H1 (cell line): ENCODE results near the gene TMEM202. TPM values are rescaled to one million over a fixed set of nuclear protein-coding genes. Genes with fewer than 3 reads are reported as not detected.

Experiments
- CTCF ChIA-PET: fragments of 300-600 bp; sonication (Branson Sonifier 250); formaldehyde crosslinking; loops from one replicate; lab custom pipeline; 2021; ENCODE audit not compliant: partially characterized antibody; lab: Charles Lee
- POLR2A ChIA-PET: fragments of 300-600 bp; sonication (Branson Sonifier 250); formaldehyde crosslinking; loops from one replicate; lab custom pipeline; 2021; ENCODE audit warnings: inconsistent platforms; ENCODE audit not compliant: partially characterized antibody; lab: Charles Lee
- DNase-seq, 2 experiments: peaks; one replicate each; pipeline versions ENCODE4 v3.0.0 to v3.0.0-alpha.2; 2010 to 2022; ENCODE audit warnings: low spot score in 2 of 2, low read depth in 1 of 2, mixed read lengths in 1 of 2
- FAIRE-seq: peaks from 2 replicates; lab custom pipeline; 2011; peaks lifted over from hg19 to GRCh38; lab: Jason Lieb, UNC
- H2AFZ ChIP-seq: 2 replicates; pipeline ENCODE4 v1.8.1; 2012; ENCODE audit warnings: low read length, inconsistent platforms
- H2AK5ac ChIP-seq: 2 replicates; pipeline ENCODE4 v1.6.1; 2013; ENCODE audit warnings: low read depth, low read length
- H2BK120ac ChIP-seq: replicated peaks from 2 replicates; pipeline ENCODE3; 2013; ENCODE audit warnings: low read depth, low read length, inconsistent platforms
- H2BK12ac ChIP-seq: 2 replicates; pipeline ENCODE4 v1.6.1; 2013; ENCODE audit warnings: low read depth, low read length
- H2BK15ac ChIP-seq: 2 replicates; pipeline ENCODE4 v1.6.1; 2013; ENCODE audit warnings: low read length
- H2BK20ac ChIP-seq: 2 replicates; pipeline ENCODE4 v1.6.1; 2013; ENCODE audit warnings: low read length
- H2BK5ac ChIP-seq: 2 replicates; pipeline ENCODE4 v1.6.1; 2013; ENCODE audit warnings: low read depth, low read length
- H3K14ac ChIP-seq: 2 replicates; pipeline ENCODE4 v1.6.1; 2013; ENCODE audit warnings: inconsistent platforms; ENCODE audit not compliant: insufficient read length
- H3K18ac ChIP-seq: 2 replicates; pipeline ENCODE4 v1.6.1; 2013; ENCODE audit warnings: low read length; ENCODE audit errors: extremely low read depth
- H3K23ac ChIP-seq: 2 replicates; pipeline ENCODE4 v1.6.1; 2013; ENCODE audit warnings: inconsistent platforms; ENCODE audit not compliant: insufficient read length
- H3K23me2 ChIP-seq: 2 replicates; pipeline ENCODE4 v1.6.1; 2013; ENCODE audit warnings: low read depth, low read length
- H3K27ac ChIP-seq: 2 replicates; pipeline ENCODE4 v1.6.1; 2011; ENCODE audit warnings: low read depth, low read length, inconsistent platforms
- H3K27me3 ChIP-seq, 4 experiments: replicated peaks in 1 of 4; 1 replicate in 1 of 4; 2 replicates in 3 of 4; pipeline versions ENCODE4 v1.6.1 to v1.8.1; 2011 to 2013; ENCODE audit warnings: low read length in 3 of 4, mild to moderate bottlenecking in 3 of 4, inconsistent platforms in 2 of 4, mixed read lengths in 2 of 4, moderate library complexity in 1 of 4; ENCODE audit not compliant: control insufficient read depth in 3 of 4, insufficient read depth in 3 of 4; ENCODE audit errors: extremely low read depth in 1 of 4
- H3K36me3 ChIP-seq, 4 experiments: 2 replicates each; pipeline versions ENCODE4 v1.6.1 to v1.8.1; 2011 to 2013; ENCODE audit warnings: mild to moderate bottlenecking in 4 of 4, low read length in 3 of 4, moderate library complexity in 2 of 4, control low read depth in 1 of 4, inconsistent platforms in 1 of 4; ENCODE audit not compliant: insufficient read depth in 4 of 4, control insufficient read depth in 2 of 4
- H3K4ac ChIP-seq: replicated peaks from 2 replicates; pipeline ENCODE3; 2013; ENCODE audit warnings: low read length, low read depth, mixed read lengths, inconsistent platforms; ENCODE audit not compliant: insufficient read length
- H3K4me1 ChIP-seq, 4 experiments: replicated peaks in 1 of 4; 1 replicate in 1 of 4; 2 replicates in 3 of 4; pipeline versions ENCODE4 v1.6.1 to v1.8.1; 2011 to 2013; ENCODE audit warnings: low read length in 3 of 4, inconsistent platforms in 2 of 4, mixed read lengths in 1 of 4; ENCODE audit not compliant: insufficient read depth in 4 of 4, control insufficient read depth in 3 of 4
- H3K4me2 ChIP-seq, 2 experiments: 2 replicates each; pipeline versions ENCODE4 v1.6.1 to v1.8.1; 2011 to 2013; ENCODE audit warnings: low read depth in 2 of 2, low read length in 2 of 2, control low read depth in 1 of 2, inconsistent platforms in 1 of 2, mild to moderate bottlenecking in 1 of 2; ENCODE audit not compliant: insufficient read depth in 1 of 2
- H3K4me3 ChIP-seq, 4 experiments: fragments of 200-600, 300-600 bp in 1 of 4; sonication (generic), shearing (Covaris generic), sonication (Bioruptor Twin) in 1 of 4; 2 replicates each; pipeline versions ENCODE4 v1.5.1 to v1.8.1; 2011 to 2016; ENCODE audit warnings: low read length in 4 of 4, low read depth in 3 of 4, control low read depth in 2 of 4, inconsistent platforms in 2 of 4, mild to moderate bottlenecking in 2 of 4, mixed read lengths in 1 of 4, moderate library complexity in 1 of 4; ENCODE audit not compliant: insufficient read depth in 2 of 4; ENCODE audit errors: extremely low read depth in 1 of 4
- H3K56ac ChIP-seq: replicated peaks from 2 replicates; pipeline ENCODE3; 2013; ENCODE audit warnings: low read depth, mild to moderate bottlenecking, mixed read lengths, low read length, inconsistent platforms; ENCODE audit not compliant: insufficient read length
- H3K79me1 ChIP-seq: 2 replicates; pipeline ENCODE4 v1.6.1; 2013; ENCODE audit warnings: low read depth, low read length, control low read depth
- H3K79me2 ChIP-seq, 2 experiments: 2 replicates each; pipeline versions ENCODE4 v1.6.1 to v1.8.1; 2012 to 2013; ENCODE audit warnings: low read length in 2 of 2, mild to moderate bottlenecking in 2 of 2, inconsistent platforms in 1 of 2; ENCODE audit not compliant: insufficient read depth in 2 of 2, control insufficient read depth in 1 of 2
- H3K9ac ChIP-seq, 4 experiments: replicated peaks in 1 of 4; 1 replicate in 1 of 4; 2 replicates in 3 of 4; pipeline versions ENCODE4 v1.6.1 to v1.8.1; 2011 to 2013; ENCODE audit warnings: low read depth in 3 of 4, low read length in 3 of 4, control low read depth in 2 of 4, mild to moderate bottlenecking in 2 of 4, moderate library complexity in 2 of 4, inconsistent platforms in 1 of 4; ENCODE audit errors: extremely low read depth in 1 of 4
- H3K9me3 ChIP-seq, 2 experiments: 2 replicates each; pipeline versions ENCODE4 v1.6.1 to v1.8.1; 2012 to 2013; ENCODE audit warnings: mild to moderate bottlenecking in 2 of 2, moderate library complexity in 2 of 2, control low read depth in 1 of 2, inconsistent platforms in 1 of 2, low read depth in 1 of 2, low read length in 1 of 2, mixed read lengths in 1 of 2; ENCODE audit not compliant: insufficient read depth in 2 of 2
- H4K20me1 ChIP-seq, 2 experiments: replicated peaks in 1 of 2; 2 replicates each; pipeline versions ENCODE3 to v1.8.1; 2011 to 2013; ENCODE audit warnings: inconsistent platforms in 2 of 2, low read length in 2 of 2, mild to moderate bottlenecking in 1 of 2; ENCODE audit not compliant: insufficient read depth in 2 of 2, control insufficient read depth in 1 of 2
- H4K5ac ChIP-seq: 2 replicates; pipeline ENCODE4 v1.6.1; 2013; ENCODE audit warnings: low read length, low read depth, mixed read lengths, inconsistent platforms; ENCODE audit not compliant: insufficient read length
- H4K8ac ChIP-seq: 2 replicates; pipeline ENCODE4 v1.8.0; 2013; ENCODE audit warnings: mild to moderate bottlenecking, moderate library complexity, low read length, inconsistent platforms; ENCODE audit not compliant: insufficient read depth; ENCODE audit errors: extremely low read depth
- H4K91ac ChIP-seq: replicated peaks from 2 replicates; pipeline ENCODE3; 2013; ENCODE audit warnings: low read length, mixed read lengths, inconsistent platforms; ENCODE audit not compliant: insufficient read length
- HDAC6 ChIP-seq: IDR thresholded peaks from one replicate; pipeline ENCODE4 v1.7.1; 2012; ENCODE audit warnings: low read depth, mild to moderate bottlenecking, inconsistent platforms, low read length, moderate library complexity
- WGBS, 2 experiments: shearing (Covaris generic) in 1 of 2; methylation state at CpG; one replicate each; pipeline versions ENCODE4 v1.1.6 to v1.1.7; 2013 to 2015; ENCODE audit warnings: low lambda C conversion rate in 2 of 2, mixed read lengths in 2 of 2, inconsistent platforms in 1 of 2, low coverage in 1 of 2, missing lambda C conversion rate in 1 of 2; ENCODE audit not compliant: insufficient replicate concordance in 2 of 2, insufficient coverage in 1 of 2, insufficient read length in 1 of 2; ENCODE audit errors: extremely low coverage in 1 of 2, missing lambda C conversion rate in 1 of 2; 5-methylcytosine and 5-hydroxymethylcytosine counted together
- polyA plus RNA-seq, 7 experiments: library from polyadenylated mRNA; depleted of rRNA in 3 of 7; stranded (reverse) in 5 of 7; unstranded in 2 of 7; fragments of >200 nt in 5 of 7; fragments of 200-250 nt in 2 of 7; gene quantifications; 1 replicate in 5 of 7; 2 replicates in 1 of 7; 4 replicates in 1 of 7; pipeline versions ENCODE4 v1.2.1 to v1.2.3, GENCODE V29; 2011 to 2013; ENCODE audit warnings: missing spikeins in 2 of 7, mixed read lengths in 2 of 7
- total RNA-seq: library from RNA; stranded (reverse); fragmentation: NEBNext Ultra II Directional; extraction: Animal tissue kit (Norgen Biotek cat#: 25700); gene quantifications from 2 replicates; pipeline ENCODE4 v1.2.1, GENCODE V29; 2021

The TMEM202 gene
- total and polyA plus RNA-seq, 2 of the 8 experiments (the other 6 are each of a cell fraction or from before 2014, with no cell fraction given): not detected

DNA sequence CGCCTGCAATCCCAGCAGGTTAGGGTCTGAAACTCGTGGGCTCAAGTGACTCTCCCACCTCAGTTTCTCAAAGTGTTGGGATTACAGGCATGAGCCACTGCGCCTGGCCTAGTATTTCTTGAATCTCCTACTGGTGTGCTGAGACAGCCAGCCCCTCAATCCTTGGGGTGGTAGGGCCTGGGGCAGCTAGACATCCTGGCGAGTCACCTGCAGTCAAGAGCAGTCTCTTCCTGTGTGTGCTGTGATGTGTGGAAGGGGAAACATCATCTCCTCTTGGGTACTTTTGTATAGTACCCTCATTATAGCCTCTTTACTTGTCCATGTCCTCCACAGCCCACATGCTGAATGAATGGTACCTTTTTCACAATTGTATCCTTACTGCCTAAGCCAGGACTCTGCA lies 17.4 kb upstream of the TMEM202 start:
- ChIA-PET CTCF (no interaction called here), POLR2A (no interaction called here)
- Histone ChIP-seq H3K27me3 (no peaks in the 10 kb centered on the region), H2AK5ac (no peak overlapping the region), H2AFZ (no peak overlapping the region), H3K36me3 (no peaks in the 10 kb centered on the region), H4K91ac (no peak overlapping the region), H3K23me2 (peaks cover 4% of the 10 kb centered on the region; the same call in 1 of the 2 replicates), H2BK120ac (no peak overlapping the region), H3K4me1 (no peaks in the 10 kb centered on the region; a peak in 2 of 7 replicates), H4K5ac (no peak overlapping the region), H3K4me3 (no peak overlapping the region), H3K56ac (no peak overlapping the region), H3K79me1 (no peaks in the 10 kb centered on the region), H3K18ac (no peak overlapping the region), H3K9me3 (no peaks in the 10 kb centered on the region), H2BK12ac (no peak overlapping the region), H3K4me2 (no peak overlapping the region), H3K4ac (no peak overlapping the region), H4K20me1 (no peaks in the 10 kb centered on the region), H3K14ac (no peak overlapping the region), H4K8ac (peak overlapping the region; percentile 76; the same call in 1 of the 2 replicates), H3K9ac (no peak overlapping the region), H2BK5ac (no peak overlapping the region), H3K27ac (no peak overlapping the region), H3K79me2 (no peaks in the 10 kb centered on the region), H2BK20ac (no peak overlapping the region), H3K23ac (no peak overlapping the region), H2BK15ac (no peak overlapping the region)
- DNase-seq (no peak), FAIRE-seq (no peak)
- no peak for TF ChIP-seq HDAC6
- 83% methylated on average over 4 of the region's 4 CpGs; no CpG with 5 or more reads in 1 of the 2 experiments for WGBS, 2 experiments
